Stimulated activated CD8-positive, alpha-beta memory T cell treated with anti-CD3 and anti-CD28 coated beads, Interleukin-12 subunit alpha, Interleukin-12 subunit beta, amount 100 ng/mL, for 1 hour (primary cell): ENCODE measurements around the gene GRB10.
"Not testable (repeated sequence)": the region's sequence is repeated elsewhere in the genome, so short reads cannot be mapped to it uniquely, and the experiment has no call there.

Experiments used
- DNase-seq: peaks from one replicate; pipeline ENCODE4 v3.0.0-alpha.2; 2020; ENCODE audit warnings: low read depth

Gene GRB10

GRCh38 chr7:50743016-50743415 is 39.7 kb downstream of the GRB10 start:
- DNase-seq: no peak

GRCh38 chr7:50742401-50742800 is 40.3 kb downstream of the GRB10 start:
- no peak for DNase-seq

- peak; percentile 44 for DNase-seq
These were observed 42.8 kb downstream of the GRB10 start for GRCh38 chr7:50739744-50740435.

- DNase-seq: no peak
These were observed 43.8 kb downstream of the GRB10 start for GRCh38 chr7:50738932-50739331.

GRCh38 chr7:50735836-50736235 is 46.9 kb downstream of the GRB10 start:
- DNase-seq: not testable (repeated sequence)

- no peak for DNase-seq
These were observed 47.4 kb downstream of the GRB10 start for GRCh38 chr7:50735333-50735732.

GRCh38 chr7:50734246-50734645 is 48.5 kb downstream of the GRB10 start:
- DNase-seq: no peak

GRCh38 chr7:50733552-50733951 is 49.1 kb downstream of the GRB10 start:
- DNase-seq: no peak

- no peak for DNase-seq
These were observed 50.8 kb downstream of the GRB10 start for GRCh38 chr7:50731703-50732582.

- no peak for DNase-seq
These were observed 52.0 kb downstream of the GRB10 start for GRCh38 chr7:50730446-50731400.

- no peak for DNase-seq
These were observed 52.7 kb downstream of the GRB10 start for GRCh38 chr7:50729962-50730361.

GRCh38 chr7:50728184-50728583 is 54.5 kb downstream of the GRB10 start:
- DNase-seq: no peak

- DNase-seq: no peak
These were observed 55.0 kb downstream of the GRB10 start for GRCh38 chr7:50727711-50728110.

- no peak for DNase-seq
These were observed 55.6 kb downstream of the GRB10 start for GRCh38 chr7:50727072-50727471.

- DNase-seq: no peak
These were observed 56.9 kb downstream of the GRB10 start for GRCh38 chr7:50725774-50726173.

- DNase-seq: no peak
These were observed 57.9 kb downstream of the GRB10 start for GRCh38 chr7:50724526-50725520.

GRCh38 chr7:50723888-50724287 is 58.8 kb downstream of the GRB10 start:
- no peak for DNase-seq

- no peak for DNase-seq
These were observed 59.5 kb downstream of the GRB10 start for GRCh38 chr7:50723173-50723572.

- no peak for DNase-seq
These were observed 60.9 kb downstream of the GRB10 start for GRCh38 chr7:50721661-50722259.

GRCh38 chr7:50721160-50721559 is 61.5 kb downstream of the GRB10 start:
- DNase-seq: no peak

GRCh38 chr7:50720295-50720694 is 62.4 kb downstream of the GRB10 start:
- no peak for DNase-seq
